ENCODE data around the gene NLRP11. TPM values are rescaled to one million over a fixed set of nuclear protein-coding genes. Genes with fewer than 3 reads are reported as not detected.

NLRP11 gene
- total RNA-seq, 5 donors from 2014 or later (not counting 1 experiment from before 2014, with no cell fraction given) = not detected

Other genes starting within 250 kb of the NLRP11 start
- 10 to 100 TPM in 4 of 5 donors, 1 to 10 TPM in 1; 9.8 to 27.7 (median 19.0) TPM for gene FIZ1, start 232.5 kb downstream of the NLRP11 start, total RNA-seq
- gene ZNF524, start 231.7 kb downstream of the NLRP11 start, total RNA-seq = 10 to 100 TPM; 14.9 to 42.2 (median 33.4) TPM
- gene ZNF865, start 226.4 kb downstream of the NLRP11 start, total RNA-seq = 10 to 100 TPM; 16.3 to 29.4 (median 27.3) TPM
- gene ZNF784, start 207.4 kb downstream of the NLRP11 start, total RNA-seq = 10 to 100 TPM in 2 of 5 donors, 1 to 10 TPM in 3; 7.2 to 13.3 (median 8.2) TPM
- gene ZNF580, start 191.0 kb downstream of the NLRP11 start, total RNA-seq = 100 to 1,000 TPM in 2 of 5 donors, 10 to 100 TPM in 3; 44.6 to 116 (median 94.2) TPM
- 10 to 100 TPM; 26.4 to 38.7 (median 31.9) TPM for gene ZNF581, start 188.3 kb downstream of the NLRP11 start, total RNA-seq
- 1 to 10 TPM; 1.7 to 4.7 (median 3.8) TPM for gene CCDC106, start 183.8 kb downstream of the NLRP11 start, total RNA-seq
- gene U2AF2, start 177.0 kb downstream of the NLRP11 start, total RNA-seq = 100 to 1,000 TPM; 254 to 310 (median 303) TPM
- 10 to 100 TPM; 32.6 to 75.2 (median 60.6) TPM for gene EPN1, start 156.8 kb downstream of the NLRP11 start, total RNA-seq
- not detected for gene NLRP9, start 93.6 kb downstream of the NLRP11 start, total RNA-seq
- gene RFPL4A, start 72.9 kb downstream of the NLRP11 start, total RNA-seq = not detected
- not detected for gene RFPL4AL1, start 62.9 kb downstream of the NLRP11 start, total RNA-seq
- not detected for gene NLRP4, start 4.5 kb upstream of the NLRP11 start, total RNA-seq
- gene NLRP13, start 100.3 kb upstream of the NLRP11 start, total RNA-seq = not detected
- gene NLRP8, start 115.8 kb upstream of the NLRP11 start, total RNA-seq = not detected
- not detected for gene NLRP5, start 154.8 kb upstream of the NLRP11 start, total RNA-seq